ENCODE data around the gene SHISA6.

SHISA6 gene

DNA sequence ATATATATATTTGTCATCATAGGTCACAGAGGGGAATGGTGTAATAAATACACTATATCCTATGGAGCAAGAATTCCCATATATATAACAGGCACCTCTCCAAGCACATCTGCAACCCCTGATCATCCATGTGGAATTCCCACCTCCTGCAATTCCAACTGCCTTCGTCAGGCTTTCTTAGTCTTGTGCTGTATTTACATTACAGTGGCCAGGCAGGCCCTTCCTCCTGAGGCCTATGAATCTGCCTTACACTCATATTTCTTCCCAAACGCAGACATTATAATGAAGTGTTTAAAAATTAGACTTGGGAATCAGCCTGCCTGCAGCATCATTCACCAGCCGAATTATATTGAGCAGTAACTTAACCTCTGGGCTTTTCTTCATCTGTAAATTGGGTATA lies 338.0 kb downstream of the SHISA6 start:
- DNase-seq (ENCODE audit: low spot score): no peak
- no peak for FAIRE-seq

DNA sequence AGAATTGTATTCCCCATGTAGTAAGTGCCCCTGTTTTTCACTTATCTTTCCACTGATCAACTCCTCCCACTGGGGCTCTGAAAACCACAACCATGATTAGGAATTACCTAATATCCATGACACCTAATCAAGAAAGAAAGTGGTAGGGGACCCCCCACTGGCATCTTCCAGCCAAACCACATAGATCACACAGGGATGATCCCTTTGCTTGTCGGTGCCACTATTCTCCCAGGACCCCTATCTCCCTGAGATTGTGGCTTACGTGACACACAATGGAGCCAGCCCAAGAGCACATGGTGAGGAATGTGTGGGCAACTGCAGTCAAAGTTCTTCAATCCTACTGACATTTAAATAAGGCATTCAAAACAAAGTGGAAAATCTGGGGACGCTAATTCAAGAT lies 339.7 kb downstream of the SHISA6 start:
- FAIRE-seq: no peak

DNA sequence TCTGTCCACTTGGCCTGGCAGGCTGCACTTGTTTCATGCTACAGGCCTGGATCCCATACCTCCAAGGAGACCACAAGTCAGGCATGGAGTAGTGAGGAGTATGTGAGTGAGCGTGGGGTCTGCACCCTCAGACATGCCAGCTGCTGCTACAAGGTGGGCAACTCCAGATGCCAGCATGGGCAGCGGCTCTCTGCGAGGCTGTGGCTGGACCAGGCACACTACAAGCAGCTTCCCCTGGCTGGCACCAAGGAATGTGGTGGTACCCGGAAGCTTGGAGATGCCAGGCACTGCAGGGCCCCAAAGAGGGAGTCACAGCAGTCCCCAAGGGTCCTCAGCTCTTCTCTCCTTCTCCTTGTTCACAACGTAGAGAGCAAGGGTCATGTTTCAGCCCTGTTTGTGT lies 341.2 kb downstream of the SHISA6 start:
- no peak for DNase-seq (ENCODE audit: low spot score)
- no peak for FAIRE-seq

More for the DNA sequence above, 339.7 kb downstream of the SHISA6 start:
- DNase-seq (ENCODE audit: low spot score): no peak

DNA sequence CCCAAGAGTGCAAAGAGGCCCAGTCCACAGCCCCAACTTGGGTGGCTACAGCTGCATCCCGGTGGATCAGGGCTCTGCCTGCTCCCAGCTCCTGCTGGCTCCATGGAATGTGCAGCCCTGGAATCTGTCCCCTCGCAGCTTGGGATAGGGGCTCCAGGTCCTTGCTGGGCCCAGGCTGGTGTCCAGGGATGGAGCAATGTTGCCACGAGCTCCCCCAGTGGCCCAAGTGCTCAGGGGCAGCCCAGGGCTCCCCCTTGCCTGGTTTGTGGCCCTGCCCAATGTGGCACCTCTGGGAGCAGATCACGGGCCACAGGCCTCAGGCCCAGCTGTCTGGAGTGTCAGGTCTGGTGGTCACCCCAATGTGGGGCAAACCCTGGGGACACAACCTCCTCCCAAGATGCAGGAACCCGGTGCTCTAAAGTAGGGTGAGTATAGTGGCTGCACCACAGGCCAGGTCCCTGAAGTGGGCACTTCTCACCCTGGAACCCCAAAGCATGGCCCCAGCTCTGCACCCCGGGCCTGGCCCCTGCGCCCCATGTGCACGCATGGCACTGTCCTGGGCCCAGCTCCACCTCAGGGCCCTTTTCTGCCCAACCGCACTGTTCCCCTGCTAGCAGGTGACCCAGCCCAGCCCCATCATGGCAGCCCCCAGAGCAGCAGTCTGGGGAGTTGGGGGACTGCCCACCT lies 342.4 kb downstream of the SHISA6 start:
- DNase-seq (ENCODE audit: low spot score): no peak
- no peak for FAIRE-seq

DNA sequence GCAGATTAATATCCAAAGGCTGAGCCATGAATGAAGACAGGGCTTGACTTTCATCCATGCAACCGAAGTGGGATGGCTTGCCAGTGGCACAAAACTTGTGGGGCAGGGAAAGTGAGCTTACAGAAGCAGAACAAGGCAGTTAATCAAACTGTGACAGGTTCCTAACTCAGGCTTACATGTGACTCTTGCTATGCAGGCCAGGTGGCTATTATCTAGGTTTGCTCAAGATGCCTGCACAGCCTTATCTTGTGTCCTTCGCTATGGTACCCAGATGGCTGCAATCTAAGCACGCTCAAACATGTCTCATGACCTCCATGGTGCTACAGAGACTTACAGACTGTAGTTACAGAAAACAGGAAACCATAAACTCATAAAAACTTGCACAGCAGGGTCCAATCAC lies 348.7 kb downstream of the SHISA6 start:
- no peak for FAIRE-seq

DNA sequence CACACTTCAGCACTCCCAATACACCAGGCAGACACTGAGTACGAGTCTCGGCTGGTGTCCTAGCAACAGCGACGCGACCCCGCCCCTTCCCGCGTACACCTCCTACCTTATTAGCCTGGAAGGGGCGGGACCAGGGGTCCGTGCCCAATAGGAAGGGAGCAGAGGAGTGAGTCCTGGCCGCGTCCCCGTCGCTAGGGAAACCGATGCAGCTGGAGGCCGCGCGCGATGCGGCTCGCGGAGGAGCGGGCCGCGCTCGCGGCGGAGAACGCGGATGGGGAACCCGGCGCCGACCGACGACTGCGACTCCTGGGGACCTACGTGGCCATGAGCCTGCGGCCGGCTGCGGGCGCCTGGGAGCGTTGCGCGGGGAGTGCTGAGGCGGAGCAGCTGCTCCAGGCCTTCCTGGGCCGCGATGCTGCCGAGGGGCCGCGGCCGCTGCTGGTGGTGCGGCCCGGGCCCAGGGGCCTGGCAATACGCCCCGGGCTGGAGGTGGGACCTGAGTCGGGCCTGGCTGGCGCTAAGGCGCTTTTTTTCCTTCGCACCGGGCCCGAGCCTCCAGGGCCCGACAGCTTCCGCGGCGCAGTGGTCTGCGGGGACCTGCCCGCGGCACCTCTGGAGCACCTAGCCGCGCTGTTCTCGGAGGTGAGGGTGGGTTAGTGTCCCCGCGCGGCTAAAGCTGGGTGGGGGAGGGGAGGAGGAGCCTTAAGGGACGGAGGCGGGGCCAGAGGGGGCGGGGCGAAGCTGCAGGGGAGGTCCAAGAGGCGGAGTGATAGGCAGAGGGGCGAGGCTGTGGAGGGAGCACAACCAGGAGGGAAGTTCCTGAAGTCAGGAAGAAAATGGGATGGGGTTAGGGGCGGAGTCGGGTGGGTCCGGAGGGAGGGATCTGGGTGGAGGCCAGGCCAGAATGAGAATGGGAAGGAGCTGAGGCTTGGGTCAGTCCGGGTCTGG lies 357.5 kb downstream of the SHISA6 start, which contains the start of gene DNAH9:
TSS of gene DNAH9 (plus strand) at position 197 of the 948 bp plus-strand sequence. CDS start at position 226, 29 bp downstream.
- FAIRE-seq (peak; percentile 56), DNase-seq (ENCODE audit: low spot score) (peak; percentile 88)

More for the DNA sequence above, 348.7 kb downstream of the SHISA6 start:
- no peak for DNase-seq (ENCODE audit: low spot score)

DNA sequence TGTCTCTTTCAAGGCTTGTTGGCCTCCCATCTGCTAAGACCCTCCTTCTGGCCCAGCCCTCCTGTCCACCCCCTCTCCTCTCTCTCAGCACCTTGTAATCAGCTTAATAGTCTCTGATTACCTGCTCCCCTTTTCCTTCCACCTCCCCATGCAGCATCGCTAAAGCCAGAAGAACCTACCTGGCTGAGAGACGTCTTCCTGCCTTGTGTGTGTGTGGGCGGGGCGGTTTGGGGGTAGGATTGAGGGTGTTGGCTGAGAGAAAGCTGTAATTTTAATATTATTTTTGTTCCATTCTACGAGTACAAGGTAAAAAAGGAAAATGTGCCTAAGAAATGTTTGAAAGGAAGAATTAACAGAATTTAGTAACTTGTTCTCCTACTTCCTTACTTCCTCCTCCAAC lies 360.6 kb downstream of the SHISA6 start:
- DNase-seq (ENCODE audit: low spot score) (no peak), FAIRE-seq (no peak)

DNA sequence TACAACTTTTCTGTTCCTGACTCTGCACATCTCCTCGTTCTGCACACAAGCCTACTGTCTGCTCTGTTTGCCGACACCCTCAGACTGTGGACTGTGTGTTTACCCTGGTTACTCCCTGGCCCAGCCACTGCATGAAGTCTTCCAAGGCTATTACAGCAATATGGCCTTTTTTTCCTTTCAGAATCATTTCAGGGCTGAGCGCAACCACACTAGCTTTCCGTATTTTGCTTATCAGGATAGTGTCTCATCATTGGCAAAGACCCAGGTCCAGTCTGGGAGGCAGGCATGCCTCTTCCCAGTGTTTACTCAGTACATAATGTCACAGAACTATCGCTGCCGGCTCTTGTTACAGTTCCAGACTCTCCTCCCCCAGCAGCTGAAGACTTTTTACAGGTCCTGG lies 367.4 kb downstream of the SHISA6 start:
- FAIRE-seq (no peak), DNase-seq (ENCODE audit: low spot score) (peak; percentile 26)

DNA sequence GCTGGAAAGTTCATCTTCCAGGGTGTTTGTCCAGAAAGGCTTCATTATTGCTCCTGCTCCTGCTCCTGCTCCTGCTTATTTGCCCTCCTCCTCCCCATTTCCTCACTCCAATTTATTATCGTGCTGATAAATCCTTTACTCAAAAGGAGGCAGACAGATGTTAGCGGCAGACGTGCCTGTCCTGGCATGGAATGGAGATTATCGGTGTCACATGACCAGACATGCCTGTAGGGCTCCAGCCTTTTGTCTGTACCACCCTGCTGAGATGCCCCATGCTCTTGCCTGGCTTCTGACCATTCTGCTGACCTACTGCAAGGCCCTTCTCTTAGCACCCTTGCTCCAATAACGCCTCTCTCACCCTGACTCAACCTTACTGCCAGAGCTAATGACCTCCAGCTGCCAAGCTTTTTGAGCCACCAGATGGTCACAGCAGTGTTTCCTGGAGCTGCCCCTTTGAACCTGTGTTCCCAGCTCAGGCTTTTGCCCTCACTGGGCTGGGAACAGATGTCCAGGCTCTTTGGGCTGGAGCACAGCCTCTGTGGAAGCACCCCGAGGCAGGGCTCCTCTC lies 370.1 kb downstream of the SHISA6 start:
- FAIRE-seq: no peak
- no peak for DNase-seq (ENCODE audit: low spot score)

DNA sequence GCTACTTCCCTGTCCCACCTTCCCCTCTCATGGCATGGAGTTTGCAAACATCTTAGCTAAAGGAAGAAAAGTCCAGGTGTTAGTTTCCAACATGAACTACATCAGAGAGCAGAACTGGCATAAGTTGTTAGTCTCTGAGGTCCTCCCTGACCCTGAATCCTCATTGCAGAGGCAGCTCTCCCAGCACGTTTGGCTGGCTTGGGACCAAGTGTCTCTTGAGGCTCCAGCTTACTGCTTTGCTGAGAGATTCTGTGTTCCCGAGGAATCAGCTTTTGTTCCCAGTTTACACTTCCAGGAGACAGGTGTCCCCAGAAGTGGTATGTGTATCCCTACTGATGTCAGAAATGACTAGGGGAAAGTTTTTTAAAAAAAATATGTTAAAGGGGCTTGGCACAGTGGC lies 371.9 kb downstream of the SHISA6 start:
- no peak for FAIRE-seq

More for the DNA sequence above, 371.9 kb downstream of the SHISA6 start:
- DNase-seq (ENCODE audit: low spot score): no peak

Data from urothelium cell line (cell line).